K562 (cell line): Measurements from ENCODE around the gene YY1AP1.

Source experiments
- FOXK2 ChIP-seq, 2 experiments: fragments of 450-650 bp; IDR thresholded peaks in 1 of 2; conservative IDR thresholded peaks in 1 of 2; 2 replicates each; pipeline ENCODE4 v1.6.1; 2016; ENCODE audit warnings: low read depth in 2 of 2, mild to moderate bottlenecking in 1 of 2
- GATAD2B ChIP-seq: fragments of 450-650 bp; IDR thresholded peaks from 2 replicates; pipeline ENCODE4 v1.6.1; 2017; ENCODE audit warnings: mild to moderate bottlenecking, borderline replicate concordance
- PPARD ChIP-seq: fragments of 250-450 bp; sonication (Bioruptor Pico); IDR thresholded peaks from 2 replicates; pipeline ENCODE4 v1.8.0; 2022; ENCODE audit warnings: inconsistent platforms, mild to moderate bottlenecking, moderate library complexity
- SIN3B ChIP-seq: fragments of 450-650 bp; IDR thresholded peaks from 2 replicates; pipeline ENCODE4 v1.6.1; 2017; ENCODE audit warnings: low read depth, mild to moderate bottlenecking, moderate library complexity
- SP1 ChIP-seq: sonication (generic); formaldehyde crosslinking; IDR thresholded peaks from 2 replicates; pipeline ENCODE4 v1.8.1; 2022; ENCODE audit warnings: mild to moderate bottlenecking, missing genetic modification reagents
- TF ChIP-seq, protein P1 (sequence below), 3 experiments: IDR thresholded peaks in 2 of 3; conservative IDR thresholded peaks in 1 of 3; 2 replicates each; pipeline ENCODE4 v1.5.1; 2011 to 2012; ENCODE audit warnings: low read length in 3 of 3, mild to moderate bottlenecking in 3 of 3, control low read depth in 2 of 3, improper control_type of control experiment in 1 of 3, inconsistent platforms in 1 of 3, low read depth in 1 of 3, mixed read lengths in 1 of 3, moderate library complexity in 1 of 3; ENCODE audit not compliant: insufficient read depth in 2 of 3
- TF ChIP-seq, protein P2 (sequence below): fragments of 150-350 bp; IDR thresholded peaks from 2 replicates; pipeline ENCODE4 v1.6.1; 2014; ENCODE audit warnings: low read depth, mild to moderate bottlenecking, low read length, borderline replicate concordance

DNA sequence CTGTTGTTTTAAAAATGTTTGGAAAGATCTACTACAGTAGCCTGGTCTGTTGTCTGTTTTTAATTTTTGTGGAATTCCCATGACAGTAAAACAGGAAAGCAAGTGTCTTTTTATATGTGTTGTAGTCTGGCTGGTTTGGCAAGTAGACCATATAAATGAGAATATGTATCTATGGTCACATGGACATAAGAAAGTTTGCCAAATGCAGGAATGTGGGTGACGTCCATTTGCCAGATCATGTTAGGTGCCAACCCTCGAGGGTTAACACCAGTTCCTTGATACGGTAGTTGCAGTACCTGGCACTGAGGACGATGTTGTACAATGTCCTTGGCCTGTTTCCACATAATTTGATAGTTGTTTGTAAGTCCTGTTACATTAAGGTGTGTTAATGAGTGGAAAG, 6.5 kb upstream of the YY1AP1 start:
- no peak for TF ChIP-seq SIN3B
- TF ChIP-seq, protein P1, sequence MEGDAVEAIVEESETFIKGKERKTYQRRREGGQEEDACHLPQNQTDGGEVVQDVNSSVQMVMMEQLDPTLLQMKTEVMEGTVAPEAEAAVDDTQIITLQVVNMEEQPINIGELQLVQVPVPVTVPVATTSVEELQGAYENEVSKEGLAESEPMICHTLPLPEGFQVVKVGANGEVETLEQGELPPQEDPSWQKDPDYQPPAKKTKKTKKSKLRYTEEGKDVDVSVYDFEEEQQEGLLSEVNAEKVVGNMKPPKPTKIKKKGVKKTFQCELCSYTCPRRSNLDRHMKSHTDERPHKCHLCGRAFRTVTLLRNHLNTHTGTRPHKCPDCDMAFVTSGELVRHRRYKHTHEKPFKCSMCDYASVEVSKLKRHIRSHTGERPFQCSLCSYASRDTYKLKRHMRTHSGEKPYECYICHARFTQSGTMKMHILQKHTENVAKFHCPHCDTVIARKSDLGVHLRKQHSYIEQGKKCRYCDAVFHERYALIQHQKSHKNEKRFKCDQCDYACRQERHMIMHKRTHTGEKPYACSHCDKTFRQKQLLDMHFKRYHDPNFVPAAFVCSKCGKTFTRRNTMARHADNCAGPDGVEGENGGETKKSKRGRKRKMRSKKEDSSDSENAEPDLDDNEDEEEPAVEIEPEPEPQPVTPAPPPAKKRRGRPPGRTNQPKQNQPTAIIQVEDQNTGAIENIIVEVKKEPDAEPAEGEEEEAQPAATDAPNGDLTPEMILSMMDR (IDR thresholded peaks at IDR 0.05 in 2 of 3, conservative IDR thresholded peaks at IDR 0.05 in 1 of 3; ENCODE audit: insufficient read depth in 2 of 3, low read depth in 1 of 3, low read length in 3 of 3), result no peak
- TF ChIP-seq GATAD2B, result no peak
- TF ChIP-seq, protein P2, sequence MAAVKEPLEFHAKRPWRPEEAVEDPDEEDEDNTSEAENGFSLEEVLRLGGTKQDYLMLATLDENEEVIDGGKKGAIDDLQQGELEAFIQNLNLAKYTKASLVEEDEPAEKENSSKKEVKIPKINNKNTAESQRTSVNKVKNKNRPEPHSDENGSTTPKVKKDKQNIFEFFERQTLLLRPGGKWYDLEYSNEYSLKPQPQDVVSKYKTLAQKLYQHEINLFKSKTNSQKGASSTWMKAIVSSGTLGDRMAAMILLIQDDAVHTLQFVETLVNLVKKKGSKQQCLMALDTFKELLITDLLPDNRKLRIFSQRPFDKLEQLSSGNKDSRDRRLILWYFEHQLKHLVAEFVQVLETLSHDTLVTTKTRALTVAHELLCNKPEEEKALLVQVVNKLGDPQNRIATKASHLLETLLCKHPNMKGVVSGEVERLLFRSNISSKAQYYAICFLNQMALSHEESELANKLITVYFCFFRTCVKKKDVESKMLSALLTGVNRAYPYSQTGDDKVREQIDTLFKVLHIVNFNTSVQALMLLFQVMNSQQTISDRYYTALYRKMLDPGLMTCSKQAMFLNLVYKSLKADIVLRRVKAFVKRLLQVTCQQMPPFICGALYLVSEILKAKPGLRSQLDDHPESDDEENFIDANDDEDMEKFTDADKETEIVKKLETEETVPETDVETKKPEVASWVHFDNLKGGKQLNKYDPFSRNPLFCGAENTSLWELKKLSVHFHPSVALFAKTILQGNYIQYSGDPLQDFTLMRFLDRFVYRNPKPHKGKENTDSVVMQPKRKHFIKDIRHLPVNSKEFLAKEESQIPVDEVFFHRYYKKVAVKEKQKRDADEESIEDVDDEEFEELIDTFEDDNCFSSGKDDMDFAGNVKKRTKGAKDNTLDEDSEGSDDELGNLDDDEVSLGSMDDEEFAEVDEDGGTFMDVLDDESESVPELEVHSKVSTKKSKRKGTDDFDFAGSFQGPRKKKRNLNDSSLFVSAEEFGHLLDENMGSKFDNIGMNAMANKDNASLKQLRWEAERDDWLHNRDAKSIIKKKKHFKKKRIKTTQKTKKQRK, result no peak
- TF ChIP-seq SP1 (CRISPR knock-in tag), result no peak
- TF ChIP-seq FOXK2 (conservative IDR thresholded peaks at IDR 0.05 in 1 of 2, IDR thresholded peaks at IDR 0.05 in 1 of 2; ENCODE audit: low read depth in 2 of 2), result no peak
- TF ChIP-seq PPARD (CRISPR knock-in tag), result no peak
